Embryonic facial prominence (tissue), 1 donor: ENCODE measurements around the gene USP38.
"Not testable (repeated sequence)": the region's sequence is repeated elsewhere in the genome, so short reads cannot be mapped to it uniquely, and the experiment has no call there.

Experiments
- DNase-seq: peaks from one replicate; pipeline ENCODE4 v3.0.0-alpha.2; 2016; ENCODE audit errors: extremely low spot score

The USP38 gene

GRCh38 chr4:143260750-143261149, 76.0 kb downstream of the USP38 start:
- DNase-seq, result no peak

DNA sequence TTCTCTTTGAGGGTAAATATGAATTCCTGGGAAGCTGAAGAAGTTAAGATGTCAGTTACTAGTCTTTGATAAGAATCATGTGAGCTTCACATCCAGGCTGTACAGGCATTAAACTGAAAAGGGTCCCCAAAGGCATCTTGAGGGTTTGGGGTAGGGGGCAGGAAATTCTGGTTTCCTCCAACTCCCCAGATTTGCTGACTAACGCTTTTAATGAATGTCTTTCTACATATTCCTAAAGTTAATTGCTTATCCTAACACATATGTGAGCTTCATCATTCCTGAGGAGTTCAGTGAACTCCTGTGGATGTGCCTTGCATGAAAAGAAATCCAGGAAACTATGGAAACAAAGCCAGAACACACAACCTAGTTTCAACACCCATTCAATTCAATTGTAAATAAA, 78.1 kb downstream of the USP38 start:
- no peak for DNase-seq

DNA sequence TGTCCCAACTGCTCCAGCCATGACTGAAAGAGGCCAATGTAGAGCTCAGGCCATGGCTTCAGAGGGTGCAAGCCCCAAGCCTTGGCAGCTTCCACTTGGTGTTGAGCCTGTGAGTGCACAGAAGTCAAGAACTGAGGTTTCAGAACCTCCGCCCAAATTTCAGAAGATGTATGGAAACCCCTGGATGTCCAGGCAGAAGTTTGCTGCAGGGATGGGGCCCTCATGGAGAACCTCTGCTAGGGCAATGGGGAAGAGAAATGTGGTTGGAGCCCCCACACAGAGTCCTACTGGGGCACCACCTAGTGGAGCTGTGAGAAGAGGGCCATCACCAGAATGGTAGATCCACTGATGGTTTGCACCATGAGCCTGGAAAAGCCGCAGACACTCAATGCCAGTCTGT, 83.0 kb downstream of the USP38 start:
- not testable (repeated sequence) for DNase-seq

DNA sequence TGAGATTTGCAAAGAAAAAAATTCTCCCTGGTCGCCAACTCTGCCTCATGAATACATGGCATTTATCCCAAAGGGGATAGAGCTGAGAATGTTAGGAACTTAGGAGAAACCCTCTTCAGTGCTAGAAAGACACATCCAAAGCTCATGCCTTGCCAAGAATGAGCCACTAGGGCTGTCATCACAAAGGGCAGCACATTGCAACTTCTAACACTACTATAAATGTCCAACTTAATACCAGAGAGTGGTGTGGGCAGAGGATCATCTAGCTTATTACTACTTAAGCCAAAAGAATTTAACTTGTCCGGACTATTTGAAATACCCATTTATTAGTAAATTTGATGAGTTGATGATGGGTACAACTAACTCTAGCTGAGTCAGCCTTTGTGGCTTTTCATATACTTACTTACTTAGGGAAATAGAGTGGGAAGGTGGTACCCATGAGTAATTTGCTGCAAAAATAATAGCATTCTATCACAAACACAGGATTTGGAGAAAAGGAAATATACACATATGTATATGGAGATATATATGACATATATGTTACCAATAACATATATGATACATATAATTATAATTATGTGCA, 85.6 kb downstream of the USP38 start:
- DNase-seq, result no peak
